DND-41 (cell line): ENCODE data around the gene TRAF1.

Experiments used
- EZH2 ChIP-seq: IDR thresholded peaks from 3 replicates; pipeline ENCODE4 v1.6.1; 2012; ENCODE audit warnings: borderline replicate concordance, low read depth, mild to moderate bottlenecking, moderate library complexity, low read length, inconsistent platforms; ENCODE audit not compliant: severe bottlenecking
- TF ChIP-seq, protein P1 (sequence below): IDR thresholded peaks from 2 replicates; pipeline ENCODE4 v1.5.1; 2012; ENCODE audit warnings: borderline replicate concordance, low read length, moderate library complexity, mild to moderate bottlenecking; ENCODE audit not compliant: poor library complexity, severe bottlenecking; ENCODE audit errors: extremely low read depth

- TF ChIP-seq, protein P1, sequence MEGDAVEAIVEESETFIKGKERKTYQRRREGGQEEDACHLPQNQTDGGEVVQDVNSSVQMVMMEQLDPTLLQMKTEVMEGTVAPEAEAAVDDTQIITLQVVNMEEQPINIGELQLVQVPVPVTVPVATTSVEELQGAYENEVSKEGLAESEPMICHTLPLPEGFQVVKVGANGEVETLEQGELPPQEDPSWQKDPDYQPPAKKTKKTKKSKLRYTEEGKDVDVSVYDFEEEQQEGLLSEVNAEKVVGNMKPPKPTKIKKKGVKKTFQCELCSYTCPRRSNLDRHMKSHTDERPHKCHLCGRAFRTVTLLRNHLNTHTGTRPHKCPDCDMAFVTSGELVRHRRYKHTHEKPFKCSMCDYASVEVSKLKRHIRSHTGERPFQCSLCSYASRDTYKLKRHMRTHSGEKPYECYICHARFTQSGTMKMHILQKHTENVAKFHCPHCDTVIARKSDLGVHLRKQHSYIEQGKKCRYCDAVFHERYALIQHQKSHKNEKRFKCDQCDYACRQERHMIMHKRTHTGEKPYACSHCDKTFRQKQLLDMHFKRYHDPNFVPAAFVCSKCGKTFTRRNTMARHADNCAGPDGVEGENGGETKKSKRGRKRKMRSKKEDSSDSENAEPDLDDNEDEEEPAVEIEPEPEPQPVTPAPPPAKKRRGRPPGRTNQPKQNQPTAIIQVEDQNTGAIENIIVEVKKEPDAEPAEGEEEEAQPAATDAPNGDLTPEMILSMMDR, result no peak
- TF ChIP-seq EZH2, result no peak
Measured at GRCh38 chr9:120876842-120877240, 49.8 kb downstream of the TRAF1 start, which contains the start of gene PHF19.
